Pancreas (tissue), 10 donors: Measurements from ENCODE around the gene SGPL1. TPM values are rescaled to one million over a fixed set of nuclear protein-coding genes. Genes with fewer than 3 reads are reported as not detected.

Source experiments
- ATAC-seq, 4 donors: fragments of 200-7000 bp; cut with Tn5 transposase; one replicate each; pipeline versions ENCODE4 v1.8.0 to v1.9.1; 2020; ENCODE audit warnings: mild to moderate bottlenecking in 4 of 4, moderate library complexity in 4 of 4
- DNase-seq, 6 donors: peaks; one replicate each; pipeline ENCODE4 v3.0.0-alpha.2; 2020
- FAIRE-seq: peaks from 2 replicates; lab custom pipeline; 2012; peaks lifted over from hg19 to GRCh38; lab: Jason Lieb, UNC
- H3K27ac ChIP-seq, 4 donors: fragments of 200-600 bp; sonication (generic); 1 replicate in 3 of 4; 2 replicates in 1 of 4; pipeline versions ENCODE4 v1.5.0 to v1.8.0; 2020
- H3K27me3 ChIP-seq, 4 donors: fragments of 200-600 bp; one replicate each; pipeline ENCODE4 v1.8.0; 2021
- H3K36me3 ChIP-seq, 3 donors: fragments of 200-600 bp; sonication (generic) in 1 of 3; one replicate each; pipeline versions ENCODE4 v1.5.0 to v1.8.0; 2020 to 2021
- H3K4me1 ChIP-seq, 3 donors: fragments of 200-600 bp; one replicate each; pipeline ENCODE4 v1.8.0; 2021
- H3K4me3 ChIP-seq, 4 donors: fragments of 200-600 bp; sonication (generic) in 2 of 4; one replicate each; pipeline versions ENCODE4 v1.5.0 to v1.8.0; 2020 to 2021
- H3K9me3 ChIP-seq, 4 donors: fragments of 200-600 bp; one replicate each; pipeline ENCODE4 v1.8.0; 2021
- WGBS, 2 donors: extraction: QIAGEN DNeasy Blood & Tissue Kit; methylation state at CpG; one replicate each; pipeline ENCODE4 v1.1.7; 2013; 5-methylcytosine and 5-hydroxymethylcytosine counted together
- intact Hi-C, 3 donors: fragments of 100-400 bp; cut with DNase I; formaldehyde crosslinking; loops; one replicate each; pipeline versions ENCODE4 v1.11.1 to v1.14.2; 2022
- polyA plus RNA-seq, 2 donors: library from polyadenylated mRNA; stranded (reverse); fragments of 200-250 nt; gene quantifications; one replicate each; pipeline ENCODE4 v1.2.3, GENCODE V29; 2013
- total RNA-seq, 6 donors: library from RNA; stranded (reverse); fragmentation: NEBNext Ultra II Directional in 4 of 6; extraction: Animal tissue kit (Norgen Biotek cat#: 25700) in 4 of 6; gene quantifications; one replicate each; pipeline versions ENCODE4 v1.2.1 to v1.2.4, GENCODE V29; 2021 to 2023
- TF ChIP-seq, protein P1 (sequence below), 4 donors: fragments of 200-600 bp; sonication (generic) in 3 of 4; IDR thresholded peaks; one replicate each; pipeline versions ENCODE4 v1.5.0 to v1.8.0; 2021; ENCODE audit warnings: antibody characterized with exemption in 4 of 4
- donor health status: healthy with polysubstance abuse.
- donor health status: DM: no; HTN: no; CAD: no; lungs with moderate emphysema.
- donor health status: DM: no; HTN: no; CAD: no.
- donor health status: control.
- donor health status: control.
- donor health status: Bipolar disorder and iron deficiency.
- donor health status: DM: yes; HTN: yes; CAD: no.
- donor health status: DM: no; HTN: no; CAD: no.
- donor health status: DM: no; HTN: no; CAD: no.
- donor health status: DM: yes; HTN: yes; CAD: no.

Gene SGPL1
- total and polyA plus RNA-seq, 8 donors = 12.0 to 55.8 (median 30.1) TPM

DNA sequence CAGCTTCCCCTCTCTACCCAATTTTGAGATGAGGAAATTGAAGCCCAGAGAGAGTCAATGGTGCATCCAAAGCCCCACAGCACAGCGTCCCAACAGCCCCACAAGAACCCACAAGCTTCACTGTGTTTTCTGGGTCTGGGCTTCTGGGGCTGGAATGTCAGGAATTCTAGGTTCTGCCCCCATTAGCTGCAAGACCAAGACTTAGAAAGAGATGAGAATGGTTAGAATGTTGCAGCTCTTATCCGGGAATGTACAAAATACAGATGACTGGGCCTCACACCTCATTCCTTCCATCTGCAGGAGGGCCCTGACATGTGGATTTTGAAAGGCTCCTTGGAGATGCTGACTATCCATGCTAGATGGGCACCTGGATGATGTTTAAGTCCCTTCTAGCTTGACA is 6.0 kb upstream of the SGPL1 start:
- FAIRE-seq (no peak), ATAC-seq (no peak), DNase-seq (no peak)
- TF ChIP-seq, protein P1, sequence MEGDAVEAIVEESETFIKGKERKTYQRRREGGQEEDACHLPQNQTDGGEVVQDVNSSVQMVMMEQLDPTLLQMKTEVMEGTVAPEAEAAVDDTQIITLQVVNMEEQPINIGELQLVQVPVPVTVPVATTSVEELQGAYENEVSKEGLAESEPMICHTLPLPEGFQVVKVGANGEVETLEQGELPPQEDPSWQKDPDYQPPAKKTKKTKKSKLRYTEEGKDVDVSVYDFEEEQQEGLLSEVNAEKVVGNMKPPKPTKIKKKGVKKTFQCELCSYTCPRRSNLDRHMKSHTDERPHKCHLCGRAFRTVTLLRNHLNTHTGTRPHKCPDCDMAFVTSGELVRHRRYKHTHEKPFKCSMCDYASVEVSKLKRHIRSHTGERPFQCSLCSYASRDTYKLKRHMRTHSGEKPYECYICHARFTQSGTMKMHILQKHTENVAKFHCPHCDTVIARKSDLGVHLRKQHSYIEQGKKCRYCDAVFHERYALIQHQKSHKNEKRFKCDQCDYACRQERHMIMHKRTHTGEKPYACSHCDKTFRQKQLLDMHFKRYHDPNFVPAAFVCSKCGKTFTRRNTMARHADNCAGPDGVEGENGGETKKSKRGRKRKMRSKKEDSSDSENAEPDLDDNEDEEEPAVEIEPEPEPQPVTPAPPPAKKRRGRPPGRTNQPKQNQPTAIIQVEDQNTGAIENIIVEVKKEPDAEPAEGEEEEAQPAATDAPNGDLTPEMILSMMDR (IDR thresholded peaks at IDR 0.05) = no peak
- Histone ChIP-seq H3K4me3 (no peak overlapping the region), H3K4me1 (no peaks in the 10 kb centered on the region), H3K27ac (no peak overlapping the region), H3K36me3 (no peaks in the 10 kb centered on the region), H3K9me3 (no peaks in the 10 kb centered on the region), H3K27me3 (no peaks in the 10 kb centered on the region)
- WGBS, 2 donors = 91 to 92% methylated on average over 2 of the region's 2 CpGs
- intact Hi-C loops = loop anchor here in 1 of 3 donors (5.0 kb wide), 1 partner anchor 73 kb away; no protein-coding TSS in a partner anchor

DNA sequence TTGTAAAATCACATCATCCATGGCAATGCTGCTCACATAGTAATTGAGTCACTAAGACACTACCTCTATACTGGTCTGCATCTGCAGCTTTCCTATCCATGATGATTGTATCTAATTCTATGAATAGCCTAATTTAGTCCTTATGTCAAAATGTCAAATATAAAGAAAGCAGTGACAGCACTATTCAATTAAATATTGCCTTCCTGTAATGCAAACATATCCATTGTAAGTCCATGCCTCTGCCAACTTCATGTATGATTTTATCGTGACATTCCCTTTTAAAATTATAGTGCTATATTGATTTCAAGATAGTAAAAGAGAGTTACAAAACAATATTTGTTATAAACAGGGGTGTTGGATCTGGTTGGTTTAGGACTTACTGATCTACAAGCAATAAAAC is 4.8 kb upstream of the SGPL1 start:
- no peak overlapping the region for H3K4me3 ChIP-seq
- H3K9me3 ChIP-seq = no peaks in the 10 kb centered on the region
- 0 to 27% methylated on average over 1 of the region's 1 CpG for WGBS, 2 donors
- no peak for FAIRE-seq
- H3K27me3 ChIP-seq = no peaks in the 10 kb centered on the region
- no peak for DNase-seq
- no peaks in the 10 kb centered on the region for H3K36me3 ChIP-seq
- no peaks in the 10 kb centered on the region for H3K4me1 ChIP-seq
- H3K27ac ChIP-seq = no peak overlapping the region
- intact Hi-C loops = loop anchor here in 1 of 3 donors (5.0 kb wide), 1 partner anchor 71 kb away; no protein-coding TSS in a partner anchor
- ATAC-seq = no peak
- TF ChIP-seq, protein P1 (IDR thresholded peaks at IDR 0.05) = no peak

DNA sequence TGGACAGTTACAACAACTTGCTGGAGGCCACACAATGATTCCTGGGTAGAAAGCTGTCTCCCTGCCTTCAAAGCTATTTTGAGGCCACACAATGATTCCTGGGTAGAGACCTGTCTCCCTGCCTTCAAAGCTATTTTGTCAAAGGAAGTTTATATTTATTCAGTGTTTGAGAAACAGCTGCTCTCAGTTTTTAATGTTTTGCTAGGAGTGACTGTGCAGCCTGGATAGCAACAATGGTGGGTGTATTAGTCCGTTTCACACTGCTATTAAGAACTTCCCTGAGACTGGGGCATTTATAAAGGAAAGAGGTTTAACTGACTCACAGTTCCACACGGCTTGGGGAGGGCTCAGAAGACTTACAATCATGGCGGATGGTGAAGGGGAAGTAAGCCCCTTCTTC is 3.9 kb upstream of the SGPL1 start:
- no peak for ATAC-seq

DNA sequence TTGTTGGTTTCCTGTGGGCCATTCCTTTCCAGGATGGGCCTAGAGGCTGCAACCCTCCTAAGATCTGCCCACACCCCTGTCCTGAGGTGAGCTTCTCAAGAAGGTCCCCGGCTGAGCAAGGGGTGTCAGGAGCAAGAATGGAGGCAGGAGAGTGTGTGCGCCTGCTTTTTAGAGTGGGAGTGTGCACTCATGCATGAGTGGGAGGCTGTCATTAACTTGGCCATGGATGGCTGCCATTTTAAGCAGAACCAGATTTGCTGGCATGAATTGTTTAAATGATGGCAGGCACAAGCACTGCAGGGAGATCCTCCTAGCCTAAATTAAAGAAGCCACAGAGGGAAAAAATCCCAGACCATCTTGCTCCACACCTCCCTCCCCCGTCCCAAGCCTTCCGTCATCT is 2.9 kb upstream of the SGPL1 start:
- DNase-seq = no peak
- intact Hi-C loops = loop anchor here in 1 of 3 donors (5.0 kb wide), 1 partner anchor 69 kb away; no protein-coding TSS in a partner anchor
- TF ChIP-seq, protein P1 (IDR thresholded peaks at IDR 0.05) = no peak
- H3K36me3 ChIP-seq = no peaks in the 10 kb centered on the region
- H3K4me1 ChIP-seq = peaks cover 7 to 9% (median 8%) of the 10 kb centered on the region in 3 donors
- H3K4me3 ChIP-seq = no peak overlapping the region
- no peaks in the 10 kb centered on the region for H3K9me3 ChIP-seq
- WGBS, 2 donors = 85 to 92% methylated on average over 4 of the region's 4 CpGs
- ATAC-seq = no peak
- H3K27me3 ChIP-seq = no peaks in the 10 kb centered on the region
- FAIRE-seq = no peak
- no peak overlapping the region for H3K27ac ChIP-seq

More for the DNA sequence above, 3.9 kb upstream of the SGPL1 start:
- H3K27me3 ChIP-seq = no peaks in the 10 kb centered on the region
- FAIRE-seq = no peak
- H3K9me3 ChIP-seq = no peaks in the 10 kb centered on the region
- H3K27ac ChIP-seq = no peak overlapping the region
- peaks cover 0 to 2% (median 1%) of the 10 kb centered on the region in 3 donors for H3K4me1 ChIP-seq
- DNase-seq = no peak
- WGBS, 2 donors = 66 to 69% methylated on average over 3 of the region's 3 CpGs
- H3K36me3 ChIP-seq = no peaks in the 10 kb centered on the region
- H3K4me3 ChIP-seq = no peak overlapping the region
- intact Hi-C loops = loop anchor here in 1 of 3 donors (5.0 kb wide), 1 partner anchor 70 kb away; no protein-coding TSS in a partner anchor
- TF ChIP-seq, protein P1 (IDR thresholded peaks at IDR 0.05) = no peak

DNA sequence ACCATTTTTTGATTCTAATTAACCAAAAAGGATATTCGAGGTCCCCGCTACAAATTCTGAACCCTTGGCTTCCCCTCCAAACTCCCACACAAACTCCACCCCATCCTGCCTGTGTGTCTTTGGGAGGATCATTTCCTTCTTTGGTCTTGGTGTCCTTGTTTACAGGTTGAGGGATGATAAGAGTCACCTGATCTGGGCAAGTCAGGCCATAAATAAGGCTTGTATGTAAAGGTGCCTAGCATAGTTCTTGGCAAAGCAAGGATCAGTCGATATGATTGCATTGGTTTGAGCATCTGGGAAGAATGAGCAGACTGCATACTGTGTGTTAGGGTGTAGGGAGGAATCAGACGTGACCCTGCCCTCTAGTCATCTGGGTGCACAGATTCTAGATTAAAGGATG is 1.6 kb upstream of the SGPL1 start:
- H3K36me3 ChIP-seq = peaks cover 0 to 4% (median 3%) of the 10 kb centered on the region in 3 donors
- H3K4me3 ChIP-seq = no peak overlapping the region
- no peaks in the 10 kb centered on the region for H3K9me3 ChIP-seq
- intact Hi-C loops = loop anchor here in 1 of 3 donors (5.0 kb wide), 1 partner anchor 68 kb away; no protein-coding TSS in a partner anchor
- no peak for FAIRE-seq
- ATAC-seq = no peak
- DNase-seq = no peak
- peaks cover 7 to 9% (median 8%) of the 10 kb centered on the region in 3 donors for H3K4me1 ChIP-seq
- H3K27me3 ChIP-seq = no peaks in the 10 kb centered on the region
- no peak overlapping the region for H3K27ac ChIP-seq
- TF ChIP-seq, protein P1 (IDR thresholded peaks at IDR 0.05) = no peak
- WGBS, 2 donors = 72 to 80% methylated on average over 4 of the region's 4 CpGs
